ENCODE measurements around the gene OR9Q1. TPM values are rescaled to one million over a fixed set of nuclear protein-coding genes. Genes with fewer than 3 reads are reported as not detected.

Gene OR9Q1, protein sequence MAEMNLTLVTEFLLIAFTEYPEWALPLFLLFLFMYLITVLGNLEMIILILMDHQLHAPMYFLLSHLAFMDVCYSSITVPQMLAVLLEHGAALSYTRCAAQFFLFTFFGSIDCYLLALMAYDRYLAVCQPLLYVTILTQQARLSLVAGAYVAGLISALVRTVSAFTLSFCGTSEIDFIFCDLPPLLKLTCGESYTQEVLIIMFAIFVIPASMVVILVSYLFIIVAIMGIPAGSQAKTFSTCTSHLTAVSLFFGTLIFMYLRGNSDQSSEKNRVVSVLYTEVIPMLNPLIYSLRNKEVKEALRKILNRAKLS
- not detected for total RNA-seq
- total RNA-seq (2013): not detected
- total RNA-seq: 0 reads per million in 29 experiments

DNA sequence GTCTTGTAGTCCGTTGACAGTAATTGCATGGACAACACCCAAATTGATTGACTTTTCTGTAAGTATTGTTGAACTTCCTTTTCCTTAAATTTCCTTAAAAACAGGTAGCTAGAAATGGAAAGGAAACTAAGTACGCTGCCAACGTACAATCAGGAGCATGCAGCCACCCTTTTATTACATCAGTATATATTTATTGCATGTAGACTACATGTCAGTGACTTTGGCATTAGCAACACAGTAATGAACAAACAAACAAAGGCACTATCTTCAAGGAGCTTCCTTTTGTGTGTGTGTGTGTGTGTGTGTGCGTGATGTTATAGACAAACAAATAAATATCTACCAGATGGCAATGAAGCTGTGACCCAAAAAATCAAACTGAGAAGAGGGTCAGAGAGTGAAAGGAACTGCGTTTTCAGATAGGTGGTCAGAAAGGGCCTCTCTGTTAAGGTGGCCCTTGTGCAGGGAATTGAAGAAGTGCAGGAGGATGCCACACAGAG is at the start of gene OR9Q1:
OR9Q1 (plus strand) TSS at position 447 of the 497 bp plus-strand sequence. CDS start 155,564 bp downstream, outside the sequence.
- DNase-seq: no peak
- Mint-ChIP-seq H3K9me3 (no peaks in the 10 kb centered on the region), H3K36me3 (no peaks in the 10 kb centered on the region), H3K4me3 (no peak within 1 kb of the TSS), H3K4me1 (no peaks in the 10 kb centered on the region), H3K27me3 (peaks cover 3 to 6% of the 10 kb centered on the region in 2 donors), H3K27ac (no peak within 1 kb of the TSS)
- Histone ChIP-seq H3K27me3 (replicated peaks in 1 of 2; ENCODE audit: control insufficient read depth in 2 of 2, extremely low read depth in 1 of 2, insufficient read depth in 2 of 2, low read length in 1 of 2) (peaks cover 0 to 2% of the 10 kb centered on the region in 2 experiments), H3K27ac (ENCODE audit: low read length) (no peak within 1 kb of the TSS), H3K36me3 (ENCODE audit: control insufficient read depth in 2 of 2, extremely low read depth in 1 of 2, insufficient read depth in 1 of 2, low read length in 1 of 2) (no peaks in the 10 kb centered on the region), H3K9me3 (no peaks in the 10 kb centered on the region), H3K4me3 (ENCODE audit: control insufficient read depth in 1 of 2, extremely low read depth in 1 of 2, low read length in 1 of 2) (no peak within 1 kb of the TSS), H3K4me1 (ENCODE audit: control insufficient read depth in 1 of 2, extremely low read depth in 1 of 2, insufficient read depth in 2 of 2, low read length in 2 of 2) (no peaks in the 10 kb centered on the region)
- POLR2A ChIA-PET: no interaction called here
- 57% methylated on average over 1 of the region's 5 CpGs for WGBS (ENCODE audit: insufficient coverage)
- no peak for ATAC-seq (replicated peaks in 1 of 4)
- CTCF ChIA-PET: no interaction called here

DNA sequence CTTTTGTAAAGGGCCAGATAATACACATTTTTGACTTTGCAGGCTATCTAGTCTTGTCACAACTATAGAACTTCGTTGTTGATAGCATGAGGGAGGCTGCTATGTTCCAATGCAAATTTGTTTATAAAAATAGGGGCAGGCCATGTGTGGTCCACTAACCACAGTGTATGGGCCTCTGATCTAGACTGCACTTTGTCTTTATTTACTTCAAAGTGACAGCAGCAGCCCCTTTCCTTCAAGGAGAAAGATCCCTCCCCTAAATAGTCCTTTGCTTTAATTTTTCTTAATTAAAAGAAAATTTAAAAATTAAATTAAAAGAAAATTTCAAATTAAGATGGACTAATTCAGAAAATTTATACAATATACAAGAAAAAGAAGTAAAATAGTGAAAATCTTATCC is 49.5 kb upstream of the OR9Q1 start:
- Mint-ChIP-seq H3K27ac (no peak overlapping the region), H3K36me3 (no peaks in the 10 kb centered on the region), H3K27me3 (peaks cover 11 to 21% of the 10 kb centered on the region in 2 donors), H3K4me1 (no peaks in the 10 kb centered on the region), H3K4me3 (no peak overlapping the region), H3K9me3 (peaks cover 0 to 6% (median 3%) of the 10 kb centered on the region in 3 donors)
- no peak overlapping the region for H3K4me3 ChIP-seq (ENCODE audit: control insufficient read depth in 1 of 2, extremely low read depth in 1 of 2, low read length in 1 of 2)
- H3K9me3 ChIP-seq: no peaks in the 10 kb centered on the region
- H3K36me3 ChIP-seq (ENCODE audit: control insufficient read depth in 2 of 2, extremely low read depth in 1 of 2, insufficient read depth in 1 of 2, low read length in 1 of 2): no peaks in the 10 kb centered on the region
- no peak for ATAC-seq (replicated peaks in 1 of 4)
- POLR2A ChIA-PET: no interaction called here
- no CpG with 5 or more reads among the region's 1 CpG for WGBS (ENCODE audit: insufficient coverage)
- no peak for DNase-seq
- H3K27ac ChIP-seq (ENCODE audit: low read length): no peak overlapping the region
- H3K4me1 ChIP-seq (ENCODE audit: control insufficient read depth in 1 of 2, extremely low read depth in 1 of 2, insufficient read depth in 2 of 2, low read length in 2 of 2): no peaks in the 10 kb centered on the region
- H3K27me3 ChIP-seq (replicated peaks in 1 of 2; ENCODE audit: control insufficient read depth in 2 of 2, extremely low read depth in 1 of 2, insufficient read depth in 2 of 2, low read length in 1 of 2): peaks cover 0 to 6% of the 10 kb centered on the region in 2 experiments
- CTCF ChIA-PET: no interaction called here

DNA sequence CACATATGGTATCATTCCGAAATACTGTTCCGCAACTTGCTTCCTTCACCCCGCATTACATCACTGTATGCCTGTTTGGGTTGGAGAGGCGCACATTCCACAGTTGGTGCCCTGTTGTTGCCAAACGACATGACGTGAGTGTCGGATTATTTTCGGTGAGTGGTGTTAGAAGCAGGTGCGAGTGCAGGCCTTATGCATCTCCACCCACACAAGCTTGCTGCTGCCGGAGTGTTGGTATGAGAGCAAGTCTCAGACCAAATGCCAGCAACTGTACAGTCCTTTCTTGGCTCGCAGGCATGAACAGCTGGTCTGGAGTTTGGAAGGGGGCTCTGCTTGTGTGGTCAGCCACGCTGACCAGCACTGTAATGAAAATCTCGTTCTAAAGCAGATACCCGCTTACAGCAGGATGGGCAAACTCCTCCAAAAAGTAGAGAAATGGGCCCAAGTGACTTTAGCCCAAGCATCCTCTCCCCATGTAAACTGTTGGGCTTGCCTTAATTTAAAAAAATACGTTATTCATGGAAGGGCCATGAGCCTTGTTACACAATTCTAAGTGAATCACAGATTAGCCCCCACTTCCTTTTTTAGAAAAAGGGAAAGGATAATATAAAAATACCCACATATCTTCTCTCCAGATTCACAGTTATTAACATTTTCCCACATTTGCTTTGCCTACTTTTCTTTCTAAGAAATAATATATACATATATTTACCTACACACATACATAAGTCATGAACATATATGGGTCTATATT is 48.7 kb upstream of the OR9Q1 start:
- Histone ChIP-seq H3K27ac (ENCODE audit: low read length) (no peak overlapping the region), H3K4me3 (ENCODE audit: control insufficient read depth in 1 of 2, extremely low read depth in 1 of 2, low read length in 1 of 2) (no peak overlapping the region), H3K27me3 (replicated peaks in 1 of 2; ENCODE audit: control insufficient read depth in 2 of 2, extremely low read depth in 1 of 2, insufficient read depth in 2 of 2, low read length in 1 of 2) (peaks cover 0 to 6% of the 10 kb centered on the region in 2 experiments), H3K4me1 (ENCODE audit: control insufficient read depth in 1 of 2, extremely low read depth in 1 of 2, insufficient read depth in 2 of 2, low read length in 2 of 2) (no peaks in the 10 kb centered on the region), H3K36me3 (ENCODE audit: control insufficient read depth in 2 of 2, extremely low read depth in 1 of 2, insufficient read depth in 1 of 2, low read length in 1 of 2) (no peaks in the 10 kb centered on the region), H3K9me3 (no peaks in the 10 kb centered on the region)
- ATAC-seq (replicated peaks in 1 of 4) (no peak), DNase-seq (no peak)
- Mint-ChIP-seq H3K4me1 (no peaks in the 10 kb centered on the region), H3K27me3 (peaks cover 12 to 20% of the 10 kb centered on the region in 2 donors), H3K27ac (no peak overlapping the region), H3K9me3 (peaks cover 0 to 6% (median 3%) of the 10 kb centered on the region in 3 donors), H3K4me3 (no peak overlapping the region), H3K36me3 (no peaks in the 10 kb centered on the region)
- CTCF ChIA-PET: no interaction called here
- POLR2A ChIA-PET: no interaction called here
- WGBS (ENCODE audit: insufficient coverage): 85% methylated on average over 3 of the region's 15 CpGs

DNA sequence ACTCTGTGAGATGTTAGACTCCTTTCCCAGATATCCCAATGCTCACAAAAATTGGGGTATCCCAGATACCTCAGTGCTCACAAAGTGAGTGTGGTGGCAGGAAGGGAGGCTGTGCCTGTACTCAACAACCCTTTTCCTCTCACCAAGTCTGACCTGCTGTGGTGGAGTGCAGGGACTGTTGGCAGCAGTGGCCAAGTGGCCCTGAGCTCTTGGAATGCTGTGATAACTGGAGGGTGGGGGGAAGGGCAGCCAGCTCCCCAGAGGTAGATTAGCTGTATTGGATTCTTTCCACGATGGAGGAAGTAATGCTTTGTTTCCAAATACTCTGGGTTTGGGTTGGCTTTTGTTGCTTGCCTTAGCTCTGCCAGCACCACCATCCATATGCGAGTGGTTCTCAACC is 46.0 kb upstream of the OR9Q1 start:
- Mint-ChIP-seq H3K4me3 (no peak overlapping the region), H3K27ac (no peak overlapping the region), H3K4me1 (no peaks in the 10 kb centered on the region), H3K27me3 (peaks cover 9 to 10% of the 10 kb centered on the region in 2 donors), H3K9me3 (peaks cover 0 to 3% (median 0%) of the 10 kb centered on the region in 3 donors), H3K36me3 (no peaks in the 10 kb centered on the region)
- Histone ChIP-seq H3K4me1 (ENCODE audit: control insufficient read depth in 1 of 2, extremely low read depth in 1 of 2, insufficient read depth in 2 of 2, low read length in 2 of 2) (no peaks in the 10 kb centered on the region), H3K27ac (ENCODE audit: low read length) (no peak overlapping the region), H3K27me3 (replicated peaks in 1 of 2; ENCODE audit: control insufficient read depth in 2 of 2, extremely low read depth in 1 of 2, insufficient read depth in 2 of 2, low read length in 1 of 2) (peaks cover 0 to 6% of the 10 kb centered on the region in 2 experiments), H3K9me3 (no peaks in the 10 kb centered on the region), H3K36me3 (ENCODE audit: control insufficient read depth in 2 of 2, extremely low read depth in 1 of 2, insufficient read depth in 1 of 2, low read length in 1 of 2) (no peaks in the 10 kb centered on the region), H3K4me3 (ENCODE audit: control insufficient read depth in 1 of 2, extremely low read depth in 1 of 2, low read length in 1 of 2) (no peak overlapping the region)
- ChIA-PET CTCF (interaction anchor here in 1 of 2 donors (0.7 kb wide), 1 partner anchor 363 kb away, joined by 3 read pairs; no protein-coding TSS in a partner anchor), POLR2A (no interaction called here)
- ATAC-seq (replicated peaks in 1 of 4) (no peak), DNase-seq (no peak)
- WGBS (ENCODE audit: insufficient coverage): no CpG with 5 or more reads among the region's 2 CpGs

DNA sequence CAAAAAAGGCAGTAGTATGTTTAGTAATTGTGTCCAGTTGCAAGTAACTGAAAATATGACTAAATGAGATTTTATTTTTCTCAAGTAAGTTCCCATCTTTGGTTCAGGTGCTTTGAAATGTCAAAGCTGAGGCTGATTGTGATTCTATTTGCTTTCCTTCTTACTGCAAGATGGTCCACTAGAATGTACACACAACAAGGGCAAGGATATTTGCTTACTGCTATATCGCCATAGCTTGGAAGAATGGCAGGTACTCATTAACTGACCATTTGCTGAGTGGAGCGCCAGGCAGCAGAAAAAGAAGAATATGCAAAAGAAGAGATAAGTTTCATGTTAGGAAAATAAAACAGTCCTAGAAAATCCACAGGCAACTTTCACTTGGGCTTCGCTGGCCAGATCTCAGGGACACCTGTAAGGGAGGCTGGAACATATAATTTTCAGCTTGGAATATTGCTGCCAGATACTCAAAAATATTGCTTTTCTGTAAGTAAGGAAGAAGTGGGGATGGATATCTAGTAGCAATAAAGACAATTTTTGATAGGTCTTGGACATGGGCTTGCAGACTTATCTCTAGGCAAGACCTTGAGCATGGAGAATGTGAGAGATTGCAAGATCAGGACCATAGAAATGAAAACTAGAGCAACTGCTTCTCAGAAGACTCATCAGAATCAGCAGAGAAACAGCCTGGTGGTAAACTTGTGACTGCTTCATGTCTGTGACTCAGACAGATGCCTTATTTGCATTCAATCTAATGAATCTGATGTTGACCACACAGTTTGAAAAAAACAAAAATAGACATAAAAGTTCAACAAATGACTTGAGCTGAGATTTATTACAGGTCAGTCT is 44.8 kb upstream of the OR9Q1 start:
- ATAC-seq (replicated peaks in 1 of 4) (no peak), DNase-seq (no peak)
- ChIA-PET POLR2A (no interaction called here), CTCF (interaction anchor here in 1 of 2 donors (0.7 kb wide), 1 partner anchor 364 kb away, joined by 3 read pairs; no protein-coding TSS in a partner anchor)
- no peaks in the 10 kb centered on the region for H3K36me3 ChIP-seq (ENCODE audit: control insufficient read depth in 2 of 2, extremely low read depth in 1 of 2, insufficient read depth in 1 of 2, low read length in 1 of 2)
- H3K4me1 Mint-ChIP-seq: no peaks in the 10 kb centered on the region
- H3K27me3 ChIP-seq (replicated peaks in 1 of 2; ENCODE audit: control insufficient read depth in 2 of 2, extremely low read depth in 1 of 2, insufficient read depth in 2 of 2, low read length in 1 of 2): peaks cover 0 to 6% of the 10 kb centered on the region in 2 experiments
- H3K4me3 ChIP-seq (ENCODE audit: control insufficient read depth in 1 of 2, extremely low read depth in 1 of 2, low read length in 1 of 2): no peak overlapping the region
- WGBS (ENCODE audit: insufficient coverage): 94% methylated on average over 2 of the region's 3 CpGs
- no peak overlapping the region for H3K27ac ChIP-seq (ENCODE audit: low read length)
- H3K4me1 ChIP-seq (ENCODE audit: control insufficient read depth in 1 of 2, extremely low read depth in 1 of 2, insufficient read depth in 2 of 2, low read length in 2 of 2): no peaks in the 10 kb centered on the region
- H3K9me3 ChIP-seq: no peaks in the 10 kb centered on the region
- no peaks in the 10 kb centered on the region for H3K36me3 Mint-ChIP-seq
- no peak overlapping the region for H3K4me3 Mint-ChIP-seq
- H3K9me3 Mint-ChIP-seq: peaks cover 0 to 3% (median 2%) of the 10 kb centered on the region in 3 donors
- H3K27ac Mint-ChIP-seq: no peak overlapping the region
- H3K27me3 Mint-ChIP-seq: peaks cover 8 to 9% of the 10 kb centered on the region in 2 donors

DNA sequence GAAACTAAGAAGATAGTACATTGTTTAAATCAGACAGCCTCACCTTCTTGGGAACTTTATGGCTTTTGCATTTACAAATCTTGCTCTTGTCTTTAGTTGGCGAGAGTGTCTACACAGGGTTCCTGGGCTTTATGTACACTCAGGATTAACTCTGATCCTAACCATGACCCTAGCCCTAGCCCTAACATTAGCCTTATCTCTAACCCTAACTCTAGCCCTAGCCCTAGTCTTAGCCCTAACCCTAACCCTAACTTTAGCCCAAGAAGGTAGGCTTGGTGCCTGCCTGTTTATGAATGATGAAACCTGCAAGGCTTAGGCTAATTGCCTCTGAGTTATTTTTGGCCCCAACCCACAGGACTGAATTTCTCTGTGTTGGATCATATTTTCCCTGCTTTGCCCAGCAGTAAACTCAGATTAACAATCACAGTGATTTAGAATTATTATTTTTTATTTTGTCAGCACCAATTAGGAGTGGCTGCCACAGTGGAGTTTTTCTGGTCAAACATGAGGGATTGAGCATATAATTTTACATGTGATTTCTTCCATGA is 44.1 kb upstream of the OR9Q1 start:
- Histone ChIP-seq H3K4me3 (ENCODE audit: control insufficient read depth in 1 of 2, extremely low read depth in 1 of 2, low read length in 1 of 2) (no peak overlapping the region), H3K4me1 (ENCODE audit: control insufficient read depth in 1 of 2, extremely low read depth in 1 of 2, insufficient read depth in 2 of 2, low read length in 2 of 2) (no peaks in the 10 kb centered on the region), H3K27me3 (replicated peaks in 1 of 2; ENCODE audit: control insufficient read depth in 2 of 2, extremely low read depth in 1 of 2, insufficient read depth in 2 of 2, low read length in 1 of 2) (peaks cover 0 to 6% of the 10 kb centered on the region in 2 experiments), H3K36me3 (ENCODE audit: control insufficient read depth in 2 of 2, extremely low read depth in 1 of 2, insufficient read depth in 1 of 2, low read length in 1 of 2) (no peaks in the 10 kb centered on the region), H3K27ac (ENCODE audit: low read length) (no peak overlapping the region), H3K9me3 (no peaks in the 10 kb centered on the region)
- H3K27me3 Mint-ChIP-seq: peaks cover 9 to 10% of the 10 kb centered on the region in 2 donors
- no peaks in the 10 kb centered on the region for H3K36me3 Mint-ChIP-seq
- no peaks in the 10 kb centered on the region for H3K4me1 Mint-ChIP-seq
- WGBS (ENCODE audit: insufficient coverage): 86% methylated on average over 1 of the region's 1 CpG
- no peak overlapping the region for H3K4me3 Mint-ChIP-seq
- H3K27ac Mint-ChIP-seq: no peak overlapping the region
- no peak for DNase-seq
- no peak for ATAC-seq (replicated peaks in 1 of 4)
- H3K9me3 Mint-ChIP-seq: peaks cover 0 to 4% (median 3%) of the 10 kb centered on the region in 3 donors
- CTCF ChIA-PET: no interaction called here
- POLR2A ChIA-PET: no interaction called here
